Esophagus mucosa (tissue), 1 donor: ENCODE measurements around the gene ADAP1. TPM values are rescaled to one million over a fixed set of nuclear protein-coding genes. Genes with fewer than 3 reads are reported as not detected.
A peak's percentile ranks its signal among the peaks of the same experiment; 100 is the strongest.

ENCODE experiments used
- ATAC-seq: fragments of 200-7000 bp; cut with Tn5 transposase; one replicate; pipeline ENCODE4 v1.9.1; 2020
- total RNA-seq: library from RNA; stranded (reverse); gene quantifications from one replicate; pipeline ENCODE4 v1.2.4, GENCODE V29; 2023
- donor health status: DM: yes; HTN: yes; CAD: no.

Gene ADAP1
- total RNA-seq, 1 donor from 2014 or later = 5.7 TPM

- ATAC-seq = no peak
Measured at GRCh38 chr7:892648-893593, 61.6 kb downstream of the ADAP1 start.

DNA sequence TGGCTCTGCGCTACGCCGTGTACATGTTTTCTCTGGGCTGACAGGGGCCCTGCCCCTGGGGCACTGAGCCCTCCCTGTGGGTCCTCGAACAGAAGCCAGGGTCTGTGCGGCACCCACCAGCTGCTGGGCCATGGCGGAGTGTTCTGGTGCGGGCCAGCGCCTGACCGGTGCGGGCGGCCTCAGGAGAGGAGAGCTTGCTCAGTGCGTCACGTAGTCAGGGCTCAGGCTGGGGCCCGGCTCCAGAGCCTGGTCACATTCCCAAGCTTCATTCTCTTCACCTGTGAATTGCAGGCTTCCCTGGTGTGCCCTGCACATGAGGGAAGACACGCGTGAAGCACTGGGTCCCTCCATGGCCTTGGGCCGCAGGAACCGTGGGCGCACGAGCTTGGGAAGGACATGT, 62.7 kb downstream of the ADAP1 start:
- ATAC-seq = no peak

DNA sequence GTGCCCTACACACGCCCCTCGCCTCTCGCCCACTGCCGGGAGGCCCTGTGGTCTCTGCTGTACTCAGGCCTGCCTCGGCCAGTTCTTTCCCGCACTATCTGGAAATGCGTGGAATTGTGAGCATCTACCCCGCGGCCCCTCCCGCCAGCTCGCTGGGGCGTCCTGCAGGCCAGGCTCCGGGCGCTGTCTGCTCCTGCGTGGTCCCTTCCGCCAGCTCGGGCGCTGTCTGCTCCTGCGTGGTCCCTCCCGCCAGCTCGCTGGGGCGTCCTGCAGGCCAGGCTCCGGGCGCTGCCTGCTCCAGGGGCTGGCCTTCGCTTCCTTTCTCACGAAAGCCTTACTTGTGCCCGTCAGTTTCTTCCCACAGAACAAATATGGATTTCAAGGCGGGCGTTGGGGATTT, 63.2 kb downstream of the ADAP1 start:
- no peak for ATAC-seq

- ATAC-seq = no peak
Measured at GRCh38 chr7:890868-891267, 63.6 kb downstream of the ADAP1 start.

GRCh38 chr7:889391-889790, 65.1 kb downstream of the ADAP1 start:
- no peak for ATAC-seq

GRCh38 chr7:889025-889390, 65.5 kb downstream of the ADAP1 start:
- ATAC-seq = no peak

- no peak for ATAC-seq
Measured at GRCh38 chr7:888081-889024, 66.1 kb downstream of the ADAP1 start.

GRCh38 chr7:887488-887820, 67.0 kb downstream of the ADAP1 start:
- no peak for ATAC-seq

- ATAC-seq = no peak
Measured at GRCh38 chr7:886626-887487, 67.6 kb downstream of the ADAP1 start.

DNA sequence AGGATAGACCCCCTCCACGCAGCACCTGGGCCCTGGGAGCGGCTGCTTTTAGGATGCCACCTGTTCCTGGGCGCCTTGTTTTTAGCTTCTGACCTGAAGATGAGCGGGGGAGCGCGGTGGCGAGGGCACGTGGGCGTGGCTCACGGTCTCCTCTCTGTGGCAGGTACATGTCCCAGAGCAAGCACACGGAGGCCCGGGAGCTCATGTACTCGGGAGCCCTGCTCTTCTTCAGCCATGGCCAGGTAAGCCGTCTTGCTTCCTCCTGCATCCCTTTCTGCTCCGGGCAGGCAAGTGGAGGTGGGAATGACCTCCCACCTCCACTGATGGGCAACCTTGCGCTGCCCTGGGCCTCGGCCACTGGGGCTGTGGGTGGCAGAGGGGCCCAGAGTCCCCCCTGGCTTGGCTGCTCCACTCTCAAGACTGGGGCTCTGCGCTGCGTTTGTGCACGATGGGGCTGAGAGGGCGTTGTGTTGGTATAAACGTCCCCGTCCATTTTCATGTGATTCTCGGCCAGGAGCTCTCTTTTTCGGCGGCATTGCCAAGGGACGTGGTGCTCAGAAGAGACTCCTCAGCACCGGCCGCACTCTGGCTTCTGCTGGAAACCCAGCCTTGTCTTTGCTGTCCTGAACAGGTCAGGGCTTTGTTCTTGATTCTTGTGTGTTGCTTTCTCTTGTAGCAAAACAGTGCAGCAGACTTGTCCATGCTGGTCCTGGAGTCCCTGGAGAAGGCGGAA, 68.4 kb downstream of the ADAP1 start:
- ATAC-seq = peak; percentile 43

DNA sequence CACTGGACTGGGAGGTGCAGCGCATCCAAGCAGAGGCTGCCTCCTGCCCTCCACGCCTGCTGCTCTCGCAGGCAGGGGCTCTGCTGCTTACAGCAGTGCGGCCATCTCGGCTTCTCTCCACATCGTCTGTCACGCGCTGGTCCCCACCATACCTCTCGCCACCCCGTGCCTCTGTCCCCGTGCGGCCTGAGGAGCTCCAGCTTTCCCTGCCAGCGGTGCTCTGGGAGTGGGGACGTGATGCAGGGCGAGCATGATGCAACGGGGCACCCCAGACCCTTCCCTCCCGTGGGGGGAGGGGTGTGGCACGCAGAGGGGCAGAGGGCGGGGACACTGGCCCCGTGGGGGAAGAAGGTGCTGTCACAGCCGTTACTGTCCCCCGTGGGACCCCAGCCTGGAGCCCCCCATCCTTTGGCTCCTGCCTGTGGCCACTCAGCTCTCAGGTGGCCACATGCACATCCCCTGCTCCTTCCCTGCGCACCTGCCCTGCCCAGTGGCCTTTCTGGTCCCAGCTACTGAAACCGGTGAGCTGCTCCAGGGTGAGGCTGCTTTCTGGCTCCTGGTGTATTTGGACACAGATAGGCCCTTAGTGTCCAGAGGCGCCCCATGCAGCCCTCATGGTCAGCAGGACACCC, 69.1 kb downstream of the ADAP1 start:
- ATAC-seq = no peak

DNA sequence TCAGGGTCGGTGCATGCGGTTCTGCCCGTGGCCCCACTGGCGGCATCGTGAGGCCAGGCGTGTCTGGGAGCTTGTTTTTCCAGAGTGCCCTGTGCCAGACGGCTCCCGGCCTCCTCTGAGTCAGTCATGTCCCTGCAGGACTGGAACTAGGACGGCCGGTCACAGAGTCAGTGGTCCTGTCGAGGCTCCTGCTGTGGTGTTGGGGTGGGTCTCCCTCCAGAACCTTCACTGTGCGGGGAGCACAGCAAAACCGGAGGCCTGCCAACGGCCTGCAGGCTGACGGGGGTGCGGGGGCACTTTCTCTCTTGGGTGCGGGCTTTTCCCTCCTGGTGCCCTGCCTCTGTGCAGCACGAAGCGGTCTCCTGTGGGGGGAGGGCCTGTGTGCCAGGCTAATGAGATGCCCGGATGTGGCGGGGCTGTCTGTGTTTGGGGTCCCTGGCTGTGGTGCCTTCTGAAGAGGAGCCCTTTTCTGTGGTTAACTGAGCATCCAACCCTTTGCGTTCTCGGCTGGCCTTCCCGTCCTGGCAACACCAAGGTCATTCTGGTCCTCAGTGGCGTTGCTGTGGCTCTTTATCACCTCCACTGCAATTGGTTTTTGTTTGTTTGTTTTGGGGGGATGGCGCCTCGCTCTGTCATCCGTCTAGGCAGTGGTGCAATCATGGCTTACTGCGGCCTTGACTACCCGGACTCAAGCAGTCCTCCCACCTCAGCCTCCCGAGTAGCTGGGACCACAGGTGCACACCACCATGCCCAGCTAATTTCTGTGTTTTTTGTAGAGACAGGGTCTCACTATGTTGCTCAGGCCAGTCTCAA, 70.1 kb downstream of the ADAP1 start:
- peak; percentile 65 for ATAC-seq

GRCh38 chr7:883055-884021, 71.1 kb downstream of the ADAP1 start:
- no peak for ATAC-seq

DNA sequence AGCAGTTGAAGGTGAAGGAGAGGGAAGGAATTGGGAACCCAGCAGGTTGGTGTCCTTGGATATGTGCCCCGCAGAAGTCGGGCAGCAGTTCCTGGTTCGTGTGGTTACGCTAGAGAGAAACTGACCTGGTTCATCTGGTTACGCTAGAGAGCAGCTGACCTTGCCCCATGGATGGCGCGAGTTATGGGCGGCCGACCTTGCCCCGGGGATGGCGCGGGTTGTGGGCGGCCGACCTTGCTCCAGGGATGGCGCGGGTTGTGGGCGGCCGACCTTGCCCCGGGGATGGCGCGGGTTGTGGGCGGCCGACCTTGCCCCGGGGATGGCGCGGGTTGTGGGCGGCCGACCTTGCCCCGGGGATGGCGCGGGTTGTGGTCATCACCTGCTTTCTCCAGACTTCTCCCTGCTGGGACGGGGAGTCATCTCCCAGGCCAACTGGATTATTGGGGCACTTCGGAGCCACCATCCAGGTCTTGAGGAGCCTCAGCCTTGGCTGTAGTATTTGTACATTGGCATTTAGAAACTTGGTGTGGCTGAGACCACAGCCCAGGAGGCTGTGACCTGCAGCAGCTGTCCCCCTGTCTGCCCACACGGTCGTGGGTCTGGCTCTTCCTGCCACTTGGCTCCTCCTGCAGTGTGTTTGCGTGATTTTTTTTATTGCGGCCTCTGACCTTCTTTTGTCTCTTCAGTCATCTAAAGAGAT, 72.0 kb downstream of the ADAP1 start:
- no peak for ATAC-seq

GRCh38 chr7:881441-882234, 72.8 kb downstream of the ADAP1 start:
- no peak for ATAC-seq

DNA sequence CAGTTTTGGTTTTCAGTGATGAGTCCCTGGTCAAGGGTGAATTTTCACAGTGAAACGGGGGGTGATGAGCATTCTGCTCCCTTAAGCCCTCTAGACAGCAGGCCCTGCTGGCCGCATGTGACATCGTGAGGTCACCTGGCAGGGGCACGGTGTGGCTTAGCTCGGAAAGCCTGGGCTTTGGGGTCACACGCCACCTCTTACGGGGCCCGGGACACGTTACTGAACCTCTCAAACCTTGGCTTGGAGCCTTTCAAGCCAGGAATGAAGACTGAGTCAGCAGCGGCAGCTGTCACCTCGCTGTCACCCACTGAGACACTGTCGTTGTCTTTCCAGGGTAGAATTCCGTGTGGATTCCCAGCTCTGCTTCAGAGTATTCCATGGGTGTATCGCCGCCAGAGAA, 74.0 kb downstream of the ADAP1 start:
- ATAC-seq = no peak

GRCh38 chr7:879706-880105, 74.8 kb downstream of the ADAP1 start:
- ATAC-seq = no peak

- ATAC-seq = no peak
Measured at GRCh38 chr7:879093-879492, 75.4 kb downstream of the ADAP1 start.
